Mesendoderm (in vitro differentiated cells): Measurements from ENCODE around the gene PDP2.

Source experiments
- DNase-seq: peaks from one replicate; pipeline ENCODE4 v3.0.0; 2013
- H2AK5ac ChIP-seq: 2 replicates; pipeline ENCODE4 v1.6.1; 2013; ENCODE audit warnings: low read length, inconsistent platforms
- H2BK120ac ChIP-seq: 2 replicates; pipeline ENCODE4 v1.6.1; 2013; ENCODE audit warnings: low read depth, mild to moderate bottlenecking, low read length, moderate library complexity, mixed read lengths
- H2BK15ac ChIP-seq: replicated peaks from 2 replicates; pipeline ENCODE4 v1.6.1; 2013; ENCODE audit warnings: low read depth, mild to moderate bottlenecking, moderate library complexity
- H2BK5ac ChIP-seq: 2 replicates; pipeline ENCODE4 v1.6.1; 2013; ENCODE audit warnings: low read length, inconsistent platforms
- H3K18ac ChIP-seq: 2 replicates; pipeline ENCODE4 v1.6.1; 2013; ENCODE audit warnings: mild to moderate bottlenecking, low read length, mixed read lengths
- H3K23ac ChIP-seq: one replicate; pipeline ENCODE4 v1.6.1; 2013; ENCODE audit warnings: low read length
- H3K27ac ChIP-seq: 2 replicates; pipeline ENCODE4 v1.5.1; 2013; ENCODE audit warnings: low read depth, mild to moderate bottlenecking, inconsistent platforms, low read length, moderate library complexity
- H3K27me3 ChIP-seq: 2 replicates; pipeline ENCODE4 v1.6.1; 2013; ENCODE audit warnings: low read length, control low read depth, mild to moderate bottlenecking, inconsistent platforms; ENCODE audit not compliant: insufficient read depth, poor library complexity
- H3K36me3 ChIP-seq: 2 replicates; pipeline ENCODE4 v1.6.1; 2013; ENCODE audit warnings: low read length, inconsistent platforms; ENCODE audit not compliant: control insufficient read depth, insufficient read depth
- H3K4ac ChIP-seq: one replicate; pipeline ENCODE4 v1.6.1; 2013; ENCODE audit warnings: low read depth, mild to moderate bottlenecking, low read length, moderate library complexity
- H3K4me1 ChIP-seq: 2 replicates; pipeline ENCODE4 v1.6.1; 2013; ENCODE audit warnings: low read depth, low read length, inconsistent platforms; ENCODE audit not compliant: control insufficient read depth
- H3K4me2 ChIP-seq: 2 replicates; pipeline ENCODE4 v1.6.1; 2013; ENCODE audit warnings: low read length
- H3K4me3 ChIP-seq: 2 replicates; pipeline ENCODE4 v1.5.1; 2013; ENCODE audit warnings: mild to moderate bottlenecking, low read length
- H3K56ac ChIP-seq: one replicate; pipeline ENCODE4 v1.6.1; 2013; ENCODE audit warnings: low read length
- H3K79me1 ChIP-seq: 2 replicates; pipeline ENCODE4 v1.6.1; 2013; ENCODE audit warnings: low read length, inconsistent platforms
- H3K79me2 ChIP-seq: 2 replicates; pipeline ENCODE4 v1.6.1; 2013; ENCODE audit warnings: mild to moderate bottlenecking, low read length; ENCODE audit not compliant: control insufficient read depth, insufficient read depth
- H3K9ac ChIP-seq: 2 replicates; pipeline ENCODE4 v1.6.1; 2013; ENCODE audit warnings: low read length, inconsistent platforms
- H4K5ac ChIP-seq: one replicate; pipeline ENCODE4 v1.6.1; 2013; ENCODE audit warnings: low read length
- H4K8ac ChIP-seq: one replicate; pipeline ENCODE4 v1.6.1; 2013; ENCODE audit warnings: low read depth, mild to moderate bottlenecking, control low read depth, low read length, moderate library complexity
- WGBS: extraction: QIAGEN DNeasy Blood & Tissue Kit; methylation state at CpG from one replicate; pipeline ENCODE4 v1.1.7; 2013; ENCODE audit warnings: low lambda C conversion rate, missing lambda C conversion rate; ENCODE audit not compliant: insufficient coverage; ENCODE audit errors: extremely low coverage; 5-methylcytosine and 5-hydroxymethylcytosine counted together

The PDP2 gene

DNA sequence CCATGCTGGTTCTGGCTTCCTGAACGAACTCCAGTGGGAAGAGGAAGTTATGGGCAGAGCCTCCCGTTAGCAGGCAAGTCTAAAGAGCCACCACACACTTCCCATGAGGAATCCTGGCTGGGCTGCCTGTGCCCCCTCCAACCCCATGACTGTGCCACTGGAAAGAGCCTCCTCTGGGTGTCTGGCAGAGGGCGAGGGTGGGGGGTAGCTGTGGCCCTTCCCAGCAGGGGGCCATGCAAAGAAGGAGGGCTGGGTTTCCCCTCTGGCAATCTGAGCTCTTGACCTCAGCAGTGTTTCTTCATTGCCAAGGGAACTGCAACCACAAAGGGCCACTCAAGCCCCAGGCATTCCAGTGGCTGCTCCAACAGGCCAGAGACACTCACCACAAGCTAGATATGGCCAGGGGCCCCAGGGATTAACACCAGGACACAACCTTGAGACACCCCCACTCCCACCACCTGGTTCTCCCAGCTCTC, 46.7 kb downstream of the PDP2 start:
- H3K27me3 ChIP-seq, result peaks cover 18% of the 10 kb centered on the region
- no peak overlapping the region for H3K27ac ChIP-seq
- DNase-seq, result peak; percentile 87

DNA sequence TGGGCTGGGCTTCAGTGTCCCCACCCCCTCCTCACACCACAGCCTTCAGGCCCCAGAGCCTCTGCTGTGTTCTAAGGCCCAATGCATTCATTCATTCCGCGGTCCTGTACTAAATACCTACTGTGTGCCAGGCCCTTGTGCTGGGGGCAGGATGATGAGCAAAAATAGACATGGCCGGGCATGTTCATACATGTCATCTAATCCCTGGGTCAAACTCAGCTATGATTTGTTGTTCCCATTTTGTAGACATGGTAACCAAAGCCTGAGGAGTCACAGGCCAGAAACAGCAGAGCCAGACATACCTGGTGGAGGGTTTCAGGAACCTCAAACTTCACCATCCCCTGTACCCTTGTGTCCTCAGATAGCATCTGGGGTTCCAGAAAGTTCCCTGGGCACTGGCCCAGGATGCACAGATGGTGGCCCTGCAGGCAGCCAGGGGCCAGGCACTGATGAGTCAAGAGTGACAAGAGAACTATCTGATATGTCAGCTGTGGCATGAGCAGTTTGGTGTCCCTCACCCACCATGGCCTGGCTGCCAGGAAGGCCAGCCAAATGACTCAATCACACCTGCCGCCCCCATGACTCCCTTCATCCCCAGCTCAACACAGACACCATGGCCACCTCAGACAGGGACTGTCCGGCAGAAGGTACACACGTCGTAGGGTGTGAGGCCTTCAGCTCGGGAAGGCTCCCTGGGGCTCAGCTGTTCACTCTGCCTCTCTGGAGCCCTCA, 47.8 kb downstream of the PDP2 start:
- no peak overlapping the region for H3K27ac ChIP-seq

More for the DNA sequence above, 46.7 kb downstream of the PDP2 start:
- Histone ChIP-seq H2BK5ac (no peak overlapping the region), H3K4me2 (no peak overlapping the region), H4K5ac (no peak overlapping the region), H2BK15ac (no peak overlapping the region), H3K18ac (no peak overlapping the region), H3K79me1 (no peaks in the 10 kb centered on the region), H3K4me1 (no peaks in the 10 kb centered on the region), H3K79me2 (no peaks in the 10 kb centered on the region), H3K4ac (no peak overlapping the region), H3K56ac (no peak overlapping the region), H2AK5ac (no peak overlapping the region), H3K9ac (no peak overlapping the region), H2BK120ac (no peak overlapping the region), H4K8ac (no peak overlapping the region), H3K23ac (no peak overlapping the region), H3K36me3 (no peaks in the 10 kb centered on the region), H3K4me3 (no peak overlapping the region)
- no CpG with 5 or more reads among the region's 3 CpGs for WGBS

DNA sequence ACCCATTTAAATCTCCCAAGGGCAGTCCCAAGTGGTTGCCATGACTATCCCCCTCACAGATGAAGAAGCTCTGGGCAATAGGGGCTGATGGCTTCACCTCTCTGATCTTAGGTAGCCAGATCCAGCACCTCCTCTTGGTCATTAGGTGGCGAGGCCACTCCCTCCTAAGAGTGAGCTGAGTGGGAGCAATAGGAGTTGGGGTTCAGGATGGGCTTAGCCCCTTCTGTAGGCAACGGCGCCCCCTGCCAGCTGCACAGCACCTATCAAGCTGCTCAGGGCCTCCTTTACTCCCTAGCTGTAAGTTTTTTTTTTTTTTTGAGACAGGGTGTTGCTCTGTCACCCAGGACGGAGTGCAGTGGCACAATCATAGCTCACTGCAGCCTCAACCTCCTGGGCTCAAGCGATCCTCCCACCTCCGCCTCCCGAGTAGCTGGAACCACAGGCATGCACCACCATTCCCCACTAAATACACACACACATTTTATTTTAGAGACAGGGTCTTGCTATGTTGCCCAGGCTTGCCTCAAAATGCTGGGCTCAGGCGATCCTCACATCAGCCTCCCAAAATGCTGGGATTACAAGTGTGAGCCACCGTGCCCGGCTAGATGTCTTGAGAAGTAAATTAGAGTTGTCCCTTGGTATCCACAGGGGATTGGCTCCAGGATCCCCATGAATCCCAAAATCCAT, 48.5 kb downstream of the PDP2 start:
- WGBS, result no CpG with 5 or more reads among the region's 10 CpGs
- Histone ChIP-seq H3K79me2 (no peaks in the 10 kb centered on the region), H2BK15ac (no peak overlapping the region), H4K8ac (no peak overlapping the region), H3K23ac (no peak overlapping the region), H4K5ac (no peak overlapping the region), H3K4ac (no peak overlapping the region), H3K4me2 (no peak overlapping the region), H2AK5ac (no peak overlapping the region), H3K27me3 (peaks cover 18% of the 10 kb centered on the region), H3K56ac (no peak overlapping the region), H3K4me3 (no peak overlapping the region), H3K36me3 (no peaks in the 10 kb centered on the region), H3K4me1 (peaks cover 5% of the 10 kb centered on the region), H3K18ac (no peak overlapping the region), H3K79me1 (peaks cover 6% of the 10 kb centered on the region), H2BK120ac (no peak overlapping the region), H2BK5ac (no peak overlapping the region), H3K27ac (no peak overlapping the region), H3K9ac (no peak overlapping the region)
- DNase-seq, result peak; percentile 42

More for the DNA sequence above, 47.8 kb downstream of the PDP2 start:
- Histone ChIP-seq H3K56ac (no peak overlapping the region), H2AK5ac (no peak overlapping the region), H3K23ac (no peak overlapping the region), H4K8ac (no peak overlapping the region), H2BK120ac (no peak overlapping the region), H3K79me1 (no peaks in the 10 kb centered on the region), H3K36me3 (no peaks in the 10 kb centered on the region), H3K4me3 (no peak overlapping the region), H3K27me3 (peaks cover 18% of the 10 kb centered on the region), H3K79me2 (no peaks in the 10 kb centered on the region), H3K4me2 (no peak overlapping the region), H3K9ac (no peak overlapping the region), H2BK5ac (no peak overlapping the region), H3K4ac (no peak overlapping the region), H2BK15ac (no peak overlapping the region), H3K18ac (no peak overlapping the region), H3K4me1 (no peaks in the 10 kb centered on the region), H4K5ac (no peak overlapping the region)
- WGBS, result no CpG with 5 or more reads among the region's 8 CpGs
- DNase-seq, result no peak

DNA sequence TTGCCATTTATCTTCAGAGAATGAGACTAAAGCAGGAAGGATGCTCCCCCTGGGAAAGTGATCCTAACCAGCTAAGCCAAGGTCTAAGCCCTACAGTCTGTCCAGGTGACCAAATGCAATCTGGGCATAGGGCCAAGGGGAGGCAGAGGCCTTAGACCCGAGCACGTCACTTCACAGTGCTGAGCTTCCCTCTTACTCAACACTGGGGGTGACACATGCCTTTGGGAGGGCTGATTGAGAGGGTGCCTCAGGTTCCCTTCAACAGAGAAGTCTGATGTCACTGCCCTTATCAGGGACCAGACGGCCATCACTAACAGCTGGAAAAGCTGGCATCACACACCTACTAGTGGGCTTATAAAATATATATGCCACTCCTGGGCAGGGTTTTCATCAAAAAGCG, 49.9 kb downstream of the PDP2 start:
- Histone ChIP-seq H3K9ac (no peak overlapping the region), H3K4me3 (no peak overlapping the region), H3K79me2 (no peaks in the 10 kb centered on the region), H2AK5ac (no peak overlapping the region), H3K4me1 (peaks cover 5% of the 10 kb centered on the region), H2BK5ac (no peak overlapping the region), H3K79me1 (peaks cover 6% of the 10 kb centered on the region), H4K8ac (no peak overlapping the region), H3K4ac (no peak overlapping the region), H2BK120ac (no peak overlapping the region), H3K56ac (no peak overlapping the region), H3K27ac (no peak overlapping the region), H2BK15ac (no peak overlapping the region), H4K5ac (no peak overlapping the region), H3K18ac (no peak overlapping the region), H3K4me2 (no peak overlapping the region), H3K36me3 (no peaks in the 10 kb centered on the region), H3K27me3 (peaks cover 15% of the 10 kb centered on the region), H3K23ac (no peak overlapping the region)
- no peak for DNase-seq
- WGBS, result no CpG with 5 or more reads among the region's 4 CpGs

DNA sequence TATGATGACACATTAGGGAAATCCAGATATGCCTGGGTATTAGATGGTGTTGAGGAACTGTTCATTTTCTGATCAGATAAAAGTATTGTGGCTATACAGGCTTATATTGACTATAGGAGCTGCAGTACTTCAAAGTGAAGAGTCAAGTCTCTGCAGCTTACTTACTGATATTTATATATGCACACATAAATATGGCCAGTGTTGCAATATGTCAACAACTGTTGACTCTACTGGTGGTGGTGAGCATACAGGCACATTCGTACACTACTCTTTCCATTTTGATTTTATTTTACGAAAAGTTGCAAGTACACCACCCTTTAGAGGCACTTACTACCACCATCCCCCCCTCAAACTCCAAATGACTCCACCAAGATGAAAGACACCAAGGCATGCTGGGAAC, 51.4 kb downstream of the PDP2 start:
- H3K9ac ChIP-seq, result no peak overlapping the region
- no peak overlapping the region for H2BK120ac ChIP-seq
- no peak overlapping the region for H4K5ac ChIP-seq
- H3K4me1 ChIP-seq, result peaks cover 5% of the 10 kb centered on the region
- H3K4me2 ChIP-seq, result no peak overlapping the region
- no CpG with 5 or more reads among the region's 2 CpGs for WGBS
- no peaks in the 10 kb centered on the region for H3K79me2 ChIP-seq
- no peak overlapping the region for H3K27ac ChIP-seq
- no peak overlapping the region for H2BK15ac ChIP-seq
- H3K18ac ChIP-seq, result no peak overlapping the region
- no peak overlapping the region for H4K8ac ChIP-seq
- H3K23ac ChIP-seq, result no peak overlapping the region
- no peaks in the 10 kb centered on the region for H3K36me3 ChIP-seq
- H3K56ac ChIP-seq, result no peak overlapping the region
- no peak overlapping the region for H3K4ac ChIP-seq
- no peak overlapping the region for H2AK5ac ChIP-seq
- H3K4me3 ChIP-seq, result no peak overlapping the region
- no peak overlapping the region for H2BK5ac ChIP-seq
- DNase-seq, result no peak
- peaks cover 1% of the 10 kb centered on the region for H3K27me3 ChIP-seq
- peaks cover 6% of the 10 kb centered on the region for H3K79me1 ChIP-seq
